Measurements from ENCODE around the gene PFKFB4. TPM values are rescaled to one million over a fixed set of nuclear protein-coding genes. Genes with fewer than 3 reads are reported as not detected.
"Not testable (repeated sequence)": the region's sequence is repeated elsewhere in the genome, so short reads cannot be mapped to it uniquely, and the experiment has no call there.

PFKFB4 gene
- total RNA-seq, 1 donor from 2014 or later: 4.6 TPM

DNA sequence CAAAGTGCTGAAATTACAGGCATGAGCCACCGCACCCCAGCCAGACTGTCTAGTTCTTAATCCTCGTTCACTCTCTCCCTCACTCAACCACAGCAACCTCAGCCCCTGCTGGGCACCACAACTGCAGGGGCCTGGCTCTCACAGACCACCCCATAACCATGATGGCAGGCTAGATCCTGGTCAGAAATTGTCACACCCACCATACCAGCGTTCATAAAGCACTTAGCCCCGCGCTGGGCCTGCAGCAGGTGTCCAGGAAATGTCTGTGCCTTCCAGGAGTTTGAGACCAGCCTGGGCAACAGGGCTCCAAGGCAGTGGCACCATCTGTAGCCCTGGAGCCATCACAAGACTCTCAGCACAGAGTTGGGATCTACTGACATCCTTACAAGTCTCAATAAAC is 54.5 kb downstream of the PFKFB4 start:
- no peak for DNase-seq (ENCODE audit: low spot score)

GRCh38 chr3:48501196-48501595 is 55.4 kb downstream of the PFKFB4 start:
- DNase-seq (ENCODE audit: low spot score): no peak

GRCh38 chr3:48500656-48501055 is 55.9 kb downstream of the PFKFB4 start:
- no peak for DNase-seq (ENCODE audit: low spot score)

DNA sequence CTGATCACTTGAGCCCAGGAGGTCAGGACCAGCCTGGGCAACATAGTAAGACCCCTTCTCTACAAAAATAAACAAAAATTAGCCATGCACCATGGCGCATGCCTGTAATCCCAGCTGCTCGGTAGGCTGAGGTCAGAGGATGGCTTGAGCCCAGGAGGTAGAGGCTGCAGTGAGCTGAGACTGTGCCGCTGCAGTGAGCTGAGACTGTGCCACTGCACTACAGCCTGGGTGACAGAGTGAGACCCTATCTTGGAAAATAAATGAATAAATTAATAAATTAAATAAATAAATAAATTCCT is 63.5 kb downstream of the PFKFB4 start:
- no peak for DNase-seq (ENCODE audit: low spot score)

DNA sequence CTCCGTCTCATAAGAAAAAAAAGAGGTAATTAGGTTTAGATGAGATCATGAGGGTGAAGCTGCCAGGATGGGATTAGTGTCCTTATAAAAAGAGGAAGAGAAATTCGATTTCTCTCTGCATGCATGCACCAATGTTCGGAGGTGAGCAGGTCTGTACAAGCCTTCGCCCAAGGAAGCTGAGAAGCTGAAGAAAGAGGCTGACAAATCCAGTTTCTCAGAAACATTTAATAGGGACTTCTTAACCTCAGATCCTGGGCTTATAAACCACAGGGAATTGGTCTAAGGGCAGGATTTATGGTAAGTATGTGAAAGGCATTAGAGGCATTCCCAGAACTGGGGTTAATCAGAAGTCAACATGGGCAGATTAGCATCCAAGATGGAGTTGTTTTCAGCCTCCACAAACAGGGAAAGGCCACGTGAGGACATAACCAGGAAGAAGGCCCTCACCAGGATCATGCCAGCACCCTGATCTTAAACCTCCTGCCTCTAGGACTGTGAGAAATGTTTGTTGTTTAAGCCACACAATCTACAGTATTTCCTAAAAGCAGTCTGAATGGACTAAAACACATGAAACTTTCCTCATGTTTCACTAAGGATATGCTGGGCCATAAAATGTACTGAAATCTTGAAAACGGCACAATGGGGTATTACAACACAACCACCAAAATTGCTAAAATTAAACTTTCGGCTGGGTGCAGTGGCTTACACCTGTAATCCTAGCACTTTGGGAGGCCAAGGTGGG is 64.0 kb downstream of the PFKFB4 start:
- no peak for DNase-seq (ENCODE audit: low spot score)

- no peak for DNase-seq (ENCODE audit: low spot score)
These were observed 69.7 kb downstream of the PFKFB4 start for GRCh38 chr3:48486952-48487351.

GRCh38 chr3:48482822-48483221 is 73.8 kb downstream of the PFKFB4 start:
- not testable (repeated sequence) for DNase-seq (ENCODE audit: low spot score)

DNA sequence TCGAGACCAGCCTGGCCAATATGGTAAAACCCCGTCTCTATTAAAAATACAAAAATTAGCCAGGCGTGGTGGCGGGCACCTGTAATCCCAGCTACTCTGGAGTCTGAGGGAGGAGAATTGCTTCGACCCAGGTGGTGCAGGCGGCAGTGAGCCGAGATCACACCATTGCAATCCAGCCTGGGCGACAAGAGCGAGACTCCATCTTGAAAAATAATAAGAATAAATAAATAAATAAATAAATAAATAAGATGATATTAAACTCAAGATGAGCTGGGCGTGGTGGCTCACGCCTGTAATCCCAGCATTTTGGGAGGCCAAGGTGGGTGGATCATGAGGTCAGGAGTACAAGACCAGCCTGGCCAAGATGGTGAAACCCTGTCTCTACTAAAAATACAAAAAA is 75.7 kb downstream of the PFKFB4 start:
- DNase-seq (ENCODE audit: low spot score): not testable (repeated sequence)

- no peak for DNase-seq (ENCODE audit: low spot score)
These were observed 77.7 kb downstream of the PFKFB4 start for GRCh38 chr3:48478626-48479555.

- no peak for DNase-seq (ENCODE audit: low spot score)
These were observed 78.6 kb downstream of the PFKFB4 start for GRCh38 chr3:48477959-48478520.

GRCh38 chr3:48476426-48477053 is 80.1 kb downstream of the PFKFB4 start:
- no peak for DNase-seq (ENCODE audit: low spot score)

- no peak for DNase-seq (ENCODE audit: low spot score)
These were observed 81.4 kb downstream of the PFKFB4 start for GRCh38 chr3:48475188-48475587.

DNA sequence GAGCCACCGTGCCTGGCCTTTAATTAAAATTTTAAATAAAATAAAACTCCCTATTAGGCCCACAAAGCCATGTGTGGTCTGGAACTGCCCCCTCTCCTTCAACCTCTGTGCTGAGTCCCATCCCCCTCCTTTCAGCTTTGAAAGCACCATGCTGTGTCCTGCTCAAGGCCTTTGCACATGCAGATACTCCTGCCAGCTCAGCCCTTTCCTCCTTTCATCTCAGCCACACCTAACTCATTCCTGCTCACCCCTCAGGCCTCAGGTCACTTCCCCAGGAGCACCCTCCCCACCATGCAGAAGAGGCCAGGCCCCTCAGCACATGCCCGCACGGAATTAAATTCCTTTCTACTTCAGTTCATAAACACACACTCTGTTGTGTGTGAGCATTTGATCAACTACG is 82.0 kb downstream of the PFKFB4 start:
- no peak for DNase-seq (ENCODE audit: low spot score)

DNA sequence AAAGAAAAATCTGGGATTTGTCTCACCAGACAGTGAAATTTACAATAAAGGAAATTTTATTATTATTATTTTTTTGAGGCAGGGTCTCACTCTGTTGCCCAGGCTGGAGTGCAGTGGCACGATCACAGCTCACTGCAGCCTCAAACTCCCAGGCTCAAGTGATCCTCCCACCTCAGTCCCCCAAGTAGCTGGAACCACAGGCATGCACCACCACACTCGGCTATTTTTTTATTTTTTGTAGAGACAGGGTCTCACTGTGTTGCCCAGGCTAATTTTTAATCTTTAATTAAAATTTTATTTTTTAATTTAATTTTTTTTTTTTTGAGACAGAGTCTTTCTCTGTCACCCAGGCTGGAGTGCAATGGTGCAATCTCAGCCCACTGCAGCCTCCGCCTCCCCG is 82.6 kb downstream of the PFKFB4 start:
- DNase-seq (ENCODE audit: low spot score): not testable (repeated sequence)

GRCh38 chr3:48473617-48473952 is 83.0 kb downstream of the PFKFB4 start:
- no peak for DNase-seq (ENCODE audit: low spot score)

DNA sequence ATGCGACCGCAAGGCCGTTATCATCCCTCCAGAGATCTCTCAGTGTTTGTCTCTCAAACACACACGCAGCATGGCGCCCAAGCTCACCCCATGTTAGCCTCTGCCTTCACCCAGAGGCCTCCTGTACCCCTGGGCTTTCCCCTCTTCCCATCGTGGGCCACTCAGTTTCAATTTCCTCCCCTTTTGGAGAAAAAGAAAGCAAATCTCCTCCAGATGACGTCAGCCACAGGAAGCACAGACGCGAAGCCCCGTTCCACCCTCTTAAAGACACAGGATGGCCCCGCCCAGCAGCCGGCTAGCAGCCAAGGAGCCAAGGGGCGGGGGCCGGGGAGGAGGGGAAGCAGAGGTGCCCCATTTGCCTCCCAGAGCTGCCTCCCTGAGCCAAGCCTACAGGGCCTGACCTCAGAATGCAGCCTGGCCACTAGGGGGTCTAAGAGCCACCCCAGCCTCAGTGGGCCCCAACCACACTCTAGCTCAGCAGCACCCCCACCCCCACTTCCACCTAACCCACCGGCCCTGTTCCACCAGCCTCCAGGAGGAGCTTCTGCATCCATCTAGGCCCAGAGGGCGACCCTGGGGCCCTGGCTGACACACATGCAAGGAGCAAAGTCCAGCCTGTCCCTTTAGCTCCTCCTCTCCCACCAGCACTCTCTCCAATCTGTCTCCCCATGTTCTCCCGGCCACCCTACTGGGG is 83.5 kb downstream of the PFKFB4 start:
- peak; percentile 95 for DNase-seq (ENCODE audit: low spot score)

DNA sequence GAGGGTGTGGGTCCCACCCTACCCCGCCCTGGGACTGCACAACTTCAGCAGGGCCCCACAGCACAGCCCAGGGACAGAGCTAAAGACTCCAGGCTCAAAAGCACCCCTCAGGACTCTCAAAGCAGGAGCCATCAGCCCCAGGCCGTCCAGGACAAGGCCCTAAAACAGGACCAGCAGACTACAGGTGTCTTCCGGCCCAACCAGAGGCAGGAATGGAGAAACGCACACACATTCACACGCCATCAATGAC is 84.0 kb downstream of the PFKFB4 start:
- DNase-seq (ENCODE audit: low spot score): no peak

GRCh38 chr3:48470286-48470685 is 86.3 kb downstream of the PFKFB4 start:
- no peak for DNase-seq (ENCODE audit: low spot score)

GRCh38 chr3:48469046-48469915 is 87.3 kb downstream of the PFKFB4 start:
- no peak for DNase-seq (ENCODE audit: low spot score)

DNA sequence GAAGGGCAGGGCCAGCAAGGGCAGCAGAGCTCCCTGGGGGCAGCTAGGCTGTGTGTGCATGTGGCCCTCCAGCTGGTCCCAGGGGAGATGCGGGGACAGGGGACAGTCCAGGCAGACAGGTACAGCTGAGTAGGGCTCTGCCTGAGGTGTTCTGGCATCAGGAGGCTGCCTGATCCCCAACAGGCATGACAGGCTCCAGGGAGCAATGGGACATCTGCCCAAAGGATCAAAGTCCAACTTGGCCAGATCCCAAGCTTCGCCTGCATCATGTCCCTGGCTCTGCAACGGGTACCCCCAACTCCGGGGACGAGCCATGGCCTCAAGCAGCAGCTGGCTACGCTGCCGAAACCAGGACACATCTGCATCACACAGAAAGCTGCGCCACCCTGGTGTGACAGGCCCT is 88.3 kb downstream of the PFKFB4 start:
- no peak for DNase-seq (ENCODE audit: low spot score)

Measured in mesenteric fat pad (tissue), 1 donor.